SK-MEL-5 (cell line): ENCODE data around the gene CR1. TPM values are rescaled to one million over a fixed set of nuclear protein-coding genes. Genes with fewer than 3 reads are reported as not detected.
"Not testable (repeated sequence)": the region's sequence is repeated elsewhere in the genome, so short reads cannot be mapped to it uniquely, and the experiment has no call there.

ENCODE experiments used
- DNase-seq: peaks from one replicate; pipeline ENCODE4 v3.0.0-alpha.2; 2016; ENCODE audit warnings: low read depth, low spot score
- in situ Hi-C: cut with HindIII; loops from 2 replicates; pipeline ENCODE4 v1.10.0; 2016; ENCODE audit warnings: low sequenced_read_pairs, high pct_unique_total_duplicates, low pct_unique_long_range_greater_than_20kb
- total RNA-seq: library from RNA; depleted of rRNA; stranded (reverse); fragments of >200 nt; shearing (Covaris generic); gene quantifications from 2 replicates; pipeline ENCODE4 v1.2.3, GENCODE V29; 2014

The CR1 gene
- total RNA-seq, 1 experiment from 2014 or later, result not detected

DNA sequence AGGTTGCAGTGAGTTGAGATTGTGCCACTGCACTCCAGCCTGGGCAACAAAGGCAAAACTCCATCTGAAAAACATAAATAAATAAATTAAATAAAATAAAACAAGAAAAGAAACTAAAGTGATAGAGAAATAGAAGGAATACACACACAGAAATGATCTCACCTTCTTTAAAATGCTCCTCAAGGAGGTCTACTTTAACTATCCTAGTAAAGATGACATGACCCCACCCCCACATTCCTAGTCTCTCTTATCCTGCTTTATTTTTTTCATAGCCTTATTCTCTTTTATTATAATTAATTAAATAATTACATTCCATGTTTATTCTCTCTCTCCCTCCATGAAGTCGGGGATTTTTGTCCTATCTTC, 131.0 kb downstream of the CR1 start:
- in situ Hi-C loops, result no loop called here

GRCh38 chr1:207627496-207627895, 131.5 kb downstream of the CR1 start:
- in situ Hi-C loops, result no loop called here
- no peak for DNase-seq

More for the DNA sequence above, 131.0 kb downstream of the CR1 start:
- no peak for DNase-seq

DNA sequence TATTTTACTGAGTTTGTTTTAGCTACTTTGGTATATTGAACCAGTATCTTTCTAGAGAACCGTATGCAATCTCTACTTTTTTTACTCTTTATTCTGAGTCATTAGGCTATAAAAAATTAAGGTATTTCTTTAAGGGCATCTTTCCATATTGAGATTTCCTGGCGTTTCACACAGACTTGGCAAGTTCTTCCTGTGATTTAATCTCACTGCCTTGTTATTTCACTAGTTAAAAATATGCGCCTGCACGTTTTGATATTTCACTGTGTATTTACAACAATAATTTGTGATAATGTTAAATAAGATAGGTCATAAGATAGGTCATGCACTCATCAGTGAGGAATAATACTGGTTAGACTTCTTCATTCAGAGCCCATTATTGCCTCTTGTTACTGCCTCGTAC, 132.8 kb downstream of the CR1 start:
- in situ Hi-C loops, result no loop called here
- no peak for DNase-seq

DNA sequence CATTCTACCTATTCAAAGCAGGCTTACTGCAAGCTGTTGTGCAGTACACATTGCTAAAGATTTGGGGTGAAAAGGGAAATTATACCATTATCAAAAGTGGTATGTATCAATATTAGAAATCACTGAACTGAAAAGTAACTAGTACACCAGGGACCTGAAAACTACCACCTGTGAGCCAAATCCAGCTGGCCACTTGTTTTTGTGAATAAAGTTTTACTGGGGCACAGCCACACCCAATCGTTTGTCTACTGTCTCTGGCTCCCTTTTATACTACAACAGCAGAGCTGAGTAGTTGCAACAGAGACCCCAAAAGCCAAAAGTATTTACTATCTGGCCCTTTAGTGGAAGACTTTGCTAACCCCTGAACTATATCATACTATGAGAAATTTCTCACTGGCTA, 135.2 kb downstream of the CR1 start:
- DNase-seq, result no peak
- in situ Hi-C loops, result no loop called here

DNA sequence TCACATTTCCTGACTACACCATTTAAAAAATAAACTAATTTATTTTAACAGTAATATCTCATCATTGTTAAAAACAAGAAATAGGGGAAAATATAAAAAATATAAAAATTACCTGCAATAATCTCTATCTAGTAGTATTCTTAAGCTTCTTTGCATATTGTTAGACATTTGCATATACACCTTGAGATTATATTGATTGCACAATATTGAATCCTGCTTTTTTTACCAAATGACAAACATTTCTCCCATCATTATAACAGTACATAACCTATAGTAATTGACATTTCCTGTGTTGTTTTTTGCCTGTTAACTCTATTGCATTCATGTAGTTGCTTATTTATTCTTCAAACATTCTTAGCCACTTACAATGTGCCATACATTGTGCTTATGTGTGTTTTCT, 137.3 kb downstream of the CR1 start:
- in situ Hi-C loops, result no loop called here
- no peak for DNase-seq

GRCh38 chr1:207633699-207634289, 137.8 kb downstream of the CR1 start:
- in situ Hi-C loops, DNase-seq: not testable (repeated sequence)

DNA sequence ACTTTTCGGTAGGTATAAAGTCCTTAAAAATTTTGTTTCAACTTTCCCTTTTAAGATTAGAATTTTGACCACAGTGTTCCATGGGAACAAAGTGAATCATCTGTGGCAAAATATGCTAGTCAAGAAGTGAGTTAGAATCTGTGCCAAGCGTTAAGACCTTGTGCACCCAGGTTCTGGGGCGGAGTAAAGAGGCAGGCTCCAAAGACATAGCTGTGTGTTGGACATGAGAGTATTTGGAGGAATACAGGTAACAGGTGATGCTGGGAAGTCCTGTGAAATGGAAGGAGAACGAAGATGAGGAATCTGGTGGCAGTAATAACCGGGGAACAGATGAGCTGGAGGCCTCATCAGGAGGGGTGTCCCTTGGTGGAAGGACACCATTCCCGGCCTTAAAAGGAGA, 138.3 kb downstream of the CR1 start:
- in situ Hi-C loops, DNase-seq: not testable (repeated sequence)

DNA sequence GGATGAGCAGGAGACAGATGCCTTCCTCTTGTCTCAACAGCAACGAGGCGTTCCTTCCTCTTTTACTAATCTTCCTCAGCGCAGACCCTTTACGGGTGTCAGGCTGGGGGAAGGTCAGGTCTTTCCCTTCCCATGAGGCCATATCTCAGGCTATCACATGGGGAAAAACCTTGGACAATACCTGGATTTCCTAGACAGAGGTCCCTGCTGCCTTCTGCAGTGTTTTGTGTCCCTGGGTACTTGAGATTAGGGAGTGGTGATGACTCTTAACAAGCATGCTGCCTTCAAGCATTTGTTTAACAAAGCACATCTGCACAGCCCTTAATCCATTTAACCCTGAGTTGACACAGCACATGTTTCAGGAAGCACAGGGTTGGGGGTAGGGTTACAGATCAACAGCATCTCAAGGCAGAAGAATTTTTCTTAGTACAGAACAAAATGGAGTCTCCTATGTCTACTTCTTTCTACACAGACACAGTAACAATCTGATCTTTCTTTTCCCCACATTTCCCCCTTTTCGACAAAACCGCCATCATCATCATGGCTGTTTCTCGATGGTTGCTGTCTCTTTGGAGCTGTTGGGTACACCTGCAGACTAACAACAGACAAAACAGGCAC, 139.7 kb downstream of the CR1 start:
- in situ Hi-C loops, result not testable (repeated sequence)

GRCh38 chr1:207638487-207639145, 142.7 kb downstream of the CR1 start:
- DNase-seq, in situ Hi-C loops: not testable (repeated sequence)

More for the DNA sequence above, 139.7 kb downstream of the CR1 start:
- not testable (repeated sequence) for DNase-seq

DNA sequence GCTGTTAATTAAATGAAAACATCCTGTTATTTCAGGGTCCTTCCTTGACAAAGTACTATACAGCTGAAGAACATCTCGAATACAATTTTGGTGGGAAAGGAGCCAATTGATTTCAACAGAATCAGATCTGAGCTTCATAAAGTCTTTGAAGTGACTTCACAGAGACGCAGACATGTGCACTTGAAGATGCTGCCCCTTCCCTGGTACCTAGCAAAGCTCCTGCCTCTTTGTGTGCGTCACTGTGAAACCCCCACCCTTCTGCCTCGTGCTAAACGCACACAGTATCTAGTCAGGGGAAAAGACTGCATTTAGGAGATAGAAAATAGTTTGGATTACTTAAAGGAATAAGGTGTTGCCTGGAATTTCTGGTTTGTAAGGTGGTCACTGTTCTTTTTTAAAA, 143.4 kb downstream of the CR1 start:
- in situ Hi-C loops, DNase-seq: not testable (repeated sequence)

DNA sequence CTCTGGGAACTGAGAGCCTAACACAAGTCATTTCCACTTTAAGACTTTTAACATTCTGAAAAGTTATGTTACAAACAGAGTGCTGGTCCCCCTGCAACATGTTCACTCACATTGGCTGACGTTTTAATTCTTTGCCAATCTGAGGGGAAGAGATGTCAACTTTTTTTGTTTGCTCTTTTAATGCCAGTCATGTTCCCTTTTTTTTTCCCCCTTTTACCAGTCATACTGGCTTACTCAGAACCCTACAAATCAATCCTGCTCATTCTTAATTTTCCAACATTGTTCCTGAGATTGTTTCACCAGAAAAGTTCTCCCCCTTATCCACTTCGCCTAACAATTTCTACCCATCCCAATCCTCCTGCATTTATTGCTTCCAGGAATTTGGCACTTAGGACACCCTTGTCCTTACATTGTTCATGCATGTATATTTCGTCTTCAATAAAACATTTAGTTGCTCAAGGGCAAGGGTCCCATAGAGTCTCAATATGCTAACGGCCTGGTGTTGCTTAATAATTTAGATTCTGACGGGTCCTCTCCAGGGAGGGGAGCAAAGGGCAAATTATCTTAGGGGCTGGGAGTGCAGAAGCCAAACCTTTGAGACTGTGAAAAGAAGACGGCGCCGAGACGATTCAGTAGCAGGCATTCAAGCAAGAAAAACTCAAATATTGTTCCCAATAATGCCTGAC, 148.4 kb downstream of the CR1 start:
- DNase-seq, result no peak
- in situ Hi-C loops, result no loop called here

GRCh38 chr1:207644852-207645634, 149.1 kb downstream of the CR1 start, which contains the start of gene CR1L:
Gene CR1L (plus strand): TSS chr1:207645133. CDS start chr1:207645234, 101 bp downstream.
- DNase-seq, result peak; percentile 31
- in situ Hi-C loops, result no loop called here

DNA sequence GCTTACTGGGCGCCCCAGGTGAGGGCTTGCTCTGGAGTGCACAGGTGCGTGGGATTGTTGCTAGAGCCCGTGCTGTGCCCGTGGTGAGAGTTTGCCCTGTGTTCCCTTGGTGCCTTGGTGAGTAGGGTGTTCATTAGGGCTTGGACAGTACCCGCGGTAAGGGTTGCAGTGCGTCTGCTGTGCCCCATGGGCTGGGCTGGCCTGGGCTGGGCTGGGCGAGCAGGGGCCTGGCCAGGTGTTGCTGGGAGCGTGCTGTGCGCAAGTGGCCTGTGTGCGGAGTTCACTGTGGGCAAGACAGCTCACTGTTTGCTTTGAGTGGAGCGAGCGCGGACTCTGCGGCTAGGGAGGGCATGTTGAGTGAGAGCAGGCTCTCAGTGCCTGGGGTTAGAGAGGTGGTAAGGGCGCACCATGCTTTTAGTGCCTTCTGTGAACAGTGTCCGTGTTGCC, 149.7 kb downstream of the CR1 start:
- in situ Hi-C loops, result no loop called here
- DNase-seq, result no peak

- in situ Hi-C loops, result no loop called here
Observed at GRCh38 chr1:207646171-207646570, 150.2 kb downstream of the CR1 start.

DNA sequence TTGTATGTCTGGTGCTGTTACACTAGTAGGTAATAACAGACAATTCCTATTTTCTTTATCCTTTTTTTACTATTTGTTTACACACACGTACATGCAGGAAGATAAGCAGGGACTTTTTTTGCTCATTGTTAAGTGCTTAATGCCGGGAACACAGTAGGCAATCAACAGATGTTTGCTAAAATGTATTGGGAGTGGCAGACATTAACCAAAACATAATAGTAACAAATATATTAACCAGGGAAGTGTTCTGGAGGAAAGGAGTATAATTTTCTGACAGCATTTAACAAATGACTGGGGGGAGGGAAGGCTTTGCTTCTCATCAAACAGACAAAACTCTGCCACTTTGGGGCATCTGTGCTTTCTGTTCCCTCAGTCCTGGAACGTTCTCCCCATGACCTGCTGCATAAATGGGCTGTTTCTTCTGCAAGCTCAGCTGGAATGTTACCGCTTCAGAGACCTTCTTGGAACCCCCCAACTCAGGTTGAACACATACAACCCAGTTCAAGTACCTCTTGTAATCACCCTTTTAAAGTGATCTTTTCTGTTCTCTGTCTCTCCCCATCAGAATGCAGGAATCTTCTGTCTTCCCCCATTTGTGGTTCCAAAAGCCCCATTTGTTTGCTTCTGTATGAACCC, 151.1 kb downstream of the CR1 start:
- no peak for DNase-seq
- in situ Hi-C loops, result no loop called here

More at GRCh38 chr1:207646171-207646570, 150.2 kb downstream of the CR1 start:
- no peak for DNase-seq

GRCh38 chr1:207647671-207648333, 151.8 kb downstream of the CR1 start:
- DNase-seq, result no peak
- in situ Hi-C loops, result no loop called here
